Nephron (organoid): ENCODE results near the gene CRADD.

Source experiments
- H3K27ac Mint-ChIP-seq, 3 experiments: 2 replicates each; pipeline ENCODE4 v1.8.0; 2020; ENCODE audit warnings: mixed read lengths in 3 of 3, mild to moderate bottlenecking in 2 of 3, moderate library complexity in 1 of 3
- H3K27me3 Mint-ChIP-seq: 2 replicates; pipeline ENCODE4 v1.8.0; 2021; ENCODE audit warnings: low read depth, mild to moderate bottlenecking, moderate library complexity, mixed read lengths
- H3K36me3 Mint-ChIP-seq: 2 replicates; pipeline ENCODE4 v1.8.0; 2020; ENCODE audit warnings: low read depth, mixed read lengths
- H3K4me1 Mint-ChIP-seq: 2 replicates; pipeline ENCODE4 v1.8.0; 2020; ENCODE audit warnings: mixed read lengths
- H3K4me3 Mint-ChIP-seq, 3 experiments: 2 replicates each; pipeline ENCODE4 v1.8.0; 2020; ENCODE audit warnings: mild to moderate bottlenecking in 3 of 3, mixed read lengths in 3 of 3, moderate library complexity in 2 of 3
- H3K9me3 Mint-ChIP-seq: 2 replicates; pipeline ENCODE4 v1.8.0; 2020; ENCODE audit warnings: mixed read lengths
- CTCF ChIP-seq, 3 experiments: fragments of 200-600 bp; sonication (generic); IDR thresholded peaks; one replicate each; pipeline ENCODE4 v1.5.0; 2021; ENCODE audit warnings: antibody characterized with exemption in 3 of 3; ENCODE audit not compliant: unreplicated experiment in 3 of 3

CRADD gene

GRCh38 chr12:93916402-93916801 is 239.2 kb downstream of the CRADD start:
- H3K36me3 Mint-ChIP-seq = no peaks in the 10 kb centered on the region
- H3K4me3 Mint-ChIP-seq = no peak overlapping the region
- H3K4me1 Mint-ChIP-seq = peaks cover 2% of the 10 kb centered on the region
- H3K27ac Mint-ChIP-seq = no peak overlapping the region
- TF ChIP-seq CTCF (IDR thresholded peaks at IDR 0.05; ENCODE audit: unreplicated experiment in 3 of 3) = no peak
- H3K27me3 Mint-ChIP-seq = no peaks in the 10 kb centered on the region
- no peaks in the 10 kb centered on the region for H3K9me3 Mint-ChIP-seq

- TF ChIP-seq CTCF (IDR thresholded peaks at IDR 0.05; ENCODE audit: unreplicated experiment in 3 of 3) = no peak
- Mint-ChIP-seq H3K36me3 (no peaks in the 10 kb centered on the region), H3K4me3 (no peak overlapping the region), H3K9me3 (no peaks in the 10 kb centered on the region), H3K27ac (no peak overlapping the region), H3K4me1 (no peaks in the 10 kb centered on the region), H3K27me3 (no peaks in the 10 kb centered on the region)
Observed at GRCh38 chr12:93918262-93918661, 241.1 kb downstream of the CRADD start.

GRCh38 chr12:93918900-93919299 is 241.7 kb downstream of the CRADD start:
- H3K4me1 Mint-ChIP-seq = no peaks in the 10 kb centered on the region
- H3K9me3 Mint-ChIP-seq = no peaks in the 10 kb centered on the region
- no peak overlapping the region for H3K4me3 Mint-ChIP-seq
- H3K27me3 Mint-ChIP-seq = no peaks in the 10 kb centered on the region
- no peaks in the 10 kb centered on the region for H3K36me3 Mint-ChIP-seq
- H3K27ac Mint-ChIP-seq = no peak overlapping the region
- TF ChIP-seq CTCF (IDR thresholded peaks at IDR 0.05; ENCODE audit: unreplicated experiment in 3 of 3) = no peak

- Mint-ChIP-seq H3K4me1 (no peaks in the 10 kb centered on the region), H3K36me3 (no peaks in the 10 kb centered on the region)
Observed at GRCh38 chr12:93921521-93921920, 244.3 kb downstream of the CRADD start.

GRCh38 chr12:93922583-93923006 is 245.4 kb downstream of the CRADD start:
- H3K27me3 Mint-ChIP-seq = no peaks in the 10 kb centered on the region
- no peak overlapping the region for H3K27ac Mint-ChIP-seq
- TF ChIP-seq CTCF (IDR thresholded peaks at IDR 0.05; ENCODE audit: unreplicated experiment in 3 of 3) = no peak
- no peak overlapping the region for H3K4me3 Mint-ChIP-seq
- H3K9me3 Mint-ChIP-seq = peaks cover 20% of the 10 kb centered on the region
- H3K36me3 Mint-ChIP-seq = no peaks in the 10 kb centered on the region
- H3K4me1 Mint-ChIP-seq = no peaks in the 10 kb centered on the region

More at GRCh38 chr12:93921521-93921920, 244.3 kb downstream of the CRADD start:
- no peak overlapping the region for H3K27ac Mint-ChIP-seq
- TF ChIP-seq CTCF (IDR thresholded peaks at IDR 0.05; ENCODE audit: unreplicated experiment in 3 of 3) = no peak
- H3K9me3 Mint-ChIP-seq = peaks cover 14% of the 10 kb centered on the region
- no peak overlapping the region for H3K4me3 Mint-ChIP-seq
- H3K27me3 Mint-ChIP-seq = no peaks in the 10 kb centered on the region

GRCh38 chr12:93924367-93924766 is 247.2 kb downstream of the CRADD start:
- H3K4me3 Mint-ChIP-seq = no peak overlapping the region
- H3K27me3 Mint-ChIP-seq = no peaks in the 10 kb centered on the region
- H3K9me3 Mint-ChIP-seq = peaks cover 30% of the 10 kb centered on the region
- no peaks in the 10 kb centered on the region for H3K4me1 Mint-ChIP-seq
- no peak overlapping the region for H3K27ac Mint-ChIP-seq
- no peak for TF ChIP-seq CTCF (IDR thresholded peaks at IDR 0.05; ENCODE audit: unreplicated experiment in 3 of 3)
- no peaks in the 10 kb centered on the region for H3K36me3 Mint-ChIP-seq
